Keratinocyte (primary cell): ENCODE data around the gene CLK3.

Source experiments
- CTCF ChIP-seq, 3 experiments: IDR thresholded peaks in 1 of 3; conservative IDR thresholded peaks in 1 of 3; optimal IDR thresholded peaks in 1 of 3; 2 replicates in 2 of 3; 3 replicates in 1 of 3; pipeline versions ENCODE3 to v1.5.1; 2011; ENCODE audit warnings: low read length in 3 of 3, mild to moderate bottlenecking in 3 of 3, moderate library complexity in 2 of 3, control low read depth in 1 of 3, inconsistent platforms in 1 of 3; ENCODE audit not compliant: insufficient read depth in 2 of 3; ENCODE audit errors: extremely low read depth in 1 of 3
- EZH2 ChIP-seq: IDR thresholded peaks from one replicate; pipeline ENCODE4 v1.6.1; 2012; ENCODE audit warnings: inconsistent platforms, mild to moderate bottlenecking, low read length, moderate library complexity

GRCh38 chr15:74579001-74579400, 36.6 kb upstream of the CLK3 start:
- TF ChIP-seq CTCF (optimal IDR thresholded peaks at IDR 0.05 in 1 of 3, IDR thresholded peaks at IDR 0.05 in 1 of 3, conservative IDR thresholded peaks at IDR 0.05 in 1 of 3; ENCODE audit: extremely low read depth in 1 of 3, insufficient read depth in 2 of 3, low read length in 3 of 3), result no peak
- TF ChIP-seq EZH2, result no peak
